Globus pallidus (tissue), 1 donor: ENCODE measurements around the gene MAP4K4.

Source experiments
- DNase-seq: peaks from one replicate; pipeline ENCODE4 v3.0.0-alpha.2; 2015; ENCODE audit warnings: low spot score

The MAP4K4 gene

DNA sequence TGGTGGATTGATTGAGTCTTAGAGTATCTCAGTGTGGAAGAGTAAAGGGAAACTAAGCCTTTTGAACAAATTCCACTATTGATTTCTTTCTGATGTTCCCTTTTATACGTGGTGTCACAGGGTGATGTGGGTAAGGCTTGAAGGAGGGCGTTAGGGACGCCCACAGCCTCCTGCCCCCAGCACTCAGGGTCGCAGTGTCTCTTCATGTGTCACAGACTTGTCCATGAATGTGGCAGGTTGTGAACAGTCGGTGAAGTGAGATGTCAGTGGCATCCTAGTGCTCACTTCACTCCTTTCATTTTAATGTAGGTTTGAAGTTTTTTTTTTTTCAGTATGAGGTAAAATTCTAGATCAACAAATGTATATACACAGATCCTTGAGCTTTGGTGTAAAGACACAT is 171.0 kb downstream of the MAP4K4 start:
- no peak for DNase-seq

GRCh38 chr2:101869527-101869926 is 172.0 kb downstream of the MAP4K4 start:
- DNase-seq = no peak

- no peak for DNase-seq
These were observed 172.9 kb downstream of the MAP4K4 start for GRCh38 chr2:101870444-101870843.

DNA sequence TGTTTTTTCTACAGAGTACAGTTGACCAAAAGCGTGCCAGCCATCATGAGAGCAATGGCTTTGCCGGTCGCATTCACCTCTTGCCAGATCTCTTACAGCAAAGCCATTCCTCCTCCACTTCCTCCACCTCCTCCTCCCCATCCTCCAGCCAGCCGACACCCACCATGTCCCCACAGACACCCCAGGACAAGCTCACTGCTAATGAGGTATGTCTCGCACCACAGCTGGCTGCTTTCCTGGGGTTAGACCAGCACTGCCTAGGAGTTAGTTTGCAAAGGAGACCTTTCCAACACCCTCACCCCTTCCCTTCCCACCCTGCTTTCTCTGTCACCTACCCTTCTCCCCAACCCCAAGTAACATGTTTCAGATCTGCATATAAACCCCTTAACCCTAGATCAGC is 174.0 kb downstream of the MAP4K4 start:
- no peak for DNase-seq

DNA sequence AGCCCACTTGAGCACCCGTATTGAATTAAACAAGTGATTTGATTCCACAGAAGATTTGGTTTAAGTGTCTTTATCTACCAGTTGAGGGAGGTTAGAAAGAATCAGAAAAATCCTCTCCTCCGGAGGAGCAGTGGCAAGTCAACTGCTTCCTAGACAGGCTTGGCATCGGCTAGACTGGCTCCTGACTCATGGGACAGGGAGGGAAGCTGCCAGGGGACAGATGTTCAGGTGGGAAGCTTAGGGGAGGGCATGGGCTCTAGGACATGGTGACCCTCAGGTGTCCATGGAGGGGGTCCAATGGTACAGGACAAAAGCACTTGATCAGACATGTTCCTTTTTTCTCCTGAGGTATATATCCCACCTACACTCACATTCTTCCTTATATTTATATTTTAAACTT is 175.0 kb downstream of the MAP4K4 start:
- DNase-seq = no peak

DNA sequence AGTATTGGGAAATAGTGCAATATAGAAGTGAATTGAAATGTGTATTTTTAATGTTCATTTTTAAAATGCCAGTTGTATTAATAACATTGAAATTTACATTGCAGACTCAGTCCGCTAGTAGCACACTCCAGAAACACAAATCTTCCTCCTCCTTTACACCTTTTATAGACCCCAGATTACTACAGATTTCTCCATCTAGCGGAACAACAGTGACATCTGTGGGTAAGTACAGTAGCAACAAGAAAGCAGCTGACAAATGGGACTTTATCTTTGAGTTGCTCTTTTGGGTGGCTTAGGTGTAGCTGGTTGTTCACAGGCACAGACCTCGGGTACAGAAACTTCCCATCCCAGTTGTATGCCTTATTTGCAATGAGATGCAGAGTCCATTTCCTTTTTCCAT is 176.0 kb downstream of the MAP4K4 start:
- no peak for DNase-seq

DNA sequence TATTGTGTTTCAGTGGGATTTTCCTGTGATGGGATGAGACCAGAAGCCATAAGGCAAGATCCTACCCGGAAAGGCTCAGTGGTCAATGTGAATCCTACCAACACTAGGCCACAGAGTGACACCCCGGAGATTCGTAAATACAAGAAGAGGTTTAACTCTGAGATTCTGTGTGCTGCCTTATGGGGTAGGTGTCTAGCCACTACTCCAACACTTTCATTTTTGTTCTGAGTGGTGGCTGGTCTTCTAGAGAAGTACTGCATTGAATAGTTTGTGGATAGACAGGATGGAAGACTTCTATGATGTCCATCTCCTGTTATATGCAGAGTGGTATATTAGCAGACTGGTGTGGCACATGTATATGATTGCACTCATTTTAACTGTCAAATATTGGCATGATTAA is 176.6 kb downstream of the MAP4K4 start:
- no peak for DNase-seq

DNA sequence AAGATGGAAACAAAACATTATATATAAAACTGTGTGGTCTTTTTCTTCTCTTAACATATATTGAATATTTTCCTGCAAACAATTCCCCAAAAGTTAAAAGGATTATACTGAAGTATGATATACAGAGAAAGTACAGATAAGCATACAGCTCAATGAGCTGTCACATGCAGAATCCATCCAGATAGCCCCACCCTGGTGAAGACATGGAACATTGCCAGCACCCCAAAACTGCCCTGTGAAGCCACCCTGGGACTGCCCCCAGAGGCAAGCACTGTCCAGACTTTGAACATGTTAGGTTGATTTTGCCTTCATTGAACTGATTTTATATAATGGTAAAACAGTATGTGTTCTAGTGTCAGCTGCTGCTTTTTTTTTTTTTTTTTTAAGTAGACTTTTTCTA is 182.0 kb downstream of the MAP4K4 start:
- no peak for DNase-seq

DNA sequence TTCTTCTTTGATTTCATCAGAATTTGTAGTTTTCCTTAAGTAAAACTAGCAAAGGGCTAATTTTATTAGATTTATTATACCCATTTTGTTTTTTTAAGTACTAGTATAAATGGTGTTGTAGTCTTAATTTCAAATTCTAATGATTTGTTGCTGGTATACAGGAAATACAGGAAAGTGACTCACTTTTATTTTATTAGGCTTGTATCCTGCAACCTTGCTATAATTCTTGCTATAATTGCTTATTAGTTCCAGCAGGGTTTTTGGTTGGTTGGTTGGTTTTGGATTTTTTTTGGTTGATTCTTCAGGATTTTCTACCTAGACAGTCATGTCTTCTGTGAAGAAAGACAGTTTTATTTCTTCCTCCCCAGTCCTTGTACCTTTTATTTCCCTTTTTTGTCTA is 183.6 kb downstream of the MAP4K4 start:
- no peak for DNase-seq

- DNase-seq = no peak
These were observed 185.3 kb downstream of the MAP4K4 start for GRCh38 chr2:101882769-101883307.

DNA sequence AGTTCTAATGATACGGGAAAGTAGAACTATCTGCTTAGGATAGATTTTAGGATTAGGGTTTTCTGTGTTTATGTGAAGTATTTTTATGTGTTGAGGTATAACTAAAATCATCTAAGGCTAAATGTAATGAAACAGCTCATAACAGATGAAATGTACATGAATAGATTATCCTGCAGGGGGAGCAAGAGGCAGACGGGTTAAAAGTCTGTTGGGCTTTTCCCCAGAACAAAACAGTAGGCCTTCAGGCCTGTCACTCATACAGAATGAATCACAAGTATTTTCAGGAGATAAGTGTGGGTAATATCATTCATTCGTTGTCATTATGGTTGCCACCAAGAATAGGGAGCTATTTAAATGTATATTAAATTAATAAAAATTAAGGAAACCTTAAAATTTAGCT is 186.4 kb downstream of the MAP4K4 start:
- no peak for DNase-seq

DNA sequence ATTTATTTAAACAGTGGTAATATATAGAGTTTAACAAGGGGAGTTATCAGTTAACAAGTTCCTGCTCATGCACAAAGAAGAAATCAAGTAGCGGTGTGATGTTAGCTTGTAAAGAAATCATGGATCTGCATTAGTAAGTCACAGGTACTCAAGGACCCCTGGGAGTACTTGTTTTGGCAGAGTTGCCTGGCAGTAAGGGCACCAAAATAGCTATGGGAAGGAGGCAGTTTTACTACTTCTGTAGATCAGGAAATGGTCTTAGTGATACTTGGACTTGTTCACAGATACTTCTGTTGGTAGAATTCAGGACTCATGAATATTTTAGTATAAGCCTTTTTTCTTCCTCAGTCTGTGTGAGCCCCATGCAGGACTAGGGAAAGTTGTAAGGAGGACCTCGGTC is 186.9 kb downstream of the MAP4K4 start:
- DNase-seq = no peak

DNA sequence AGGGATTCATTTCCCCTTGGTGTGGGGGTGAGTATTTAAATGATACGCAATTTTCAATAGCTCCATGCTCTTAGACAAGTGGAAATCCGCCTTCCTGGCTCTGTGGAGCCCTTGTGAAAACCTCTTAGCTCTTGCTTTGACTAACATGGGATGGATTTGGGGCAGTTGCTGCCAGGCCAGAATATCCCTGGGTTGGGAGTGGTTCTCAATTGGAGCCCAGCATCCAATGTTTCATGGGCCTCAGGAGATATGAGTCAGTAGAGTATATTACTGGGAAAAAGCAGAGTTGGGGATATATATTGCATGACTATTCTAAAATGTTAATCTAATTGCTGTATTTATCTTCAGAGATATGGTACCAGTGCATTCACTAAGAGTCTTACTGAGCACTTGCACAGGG is 189.8 kb downstream of the MAP4K4 start:
- no peak for DNase-seq

DNA sequence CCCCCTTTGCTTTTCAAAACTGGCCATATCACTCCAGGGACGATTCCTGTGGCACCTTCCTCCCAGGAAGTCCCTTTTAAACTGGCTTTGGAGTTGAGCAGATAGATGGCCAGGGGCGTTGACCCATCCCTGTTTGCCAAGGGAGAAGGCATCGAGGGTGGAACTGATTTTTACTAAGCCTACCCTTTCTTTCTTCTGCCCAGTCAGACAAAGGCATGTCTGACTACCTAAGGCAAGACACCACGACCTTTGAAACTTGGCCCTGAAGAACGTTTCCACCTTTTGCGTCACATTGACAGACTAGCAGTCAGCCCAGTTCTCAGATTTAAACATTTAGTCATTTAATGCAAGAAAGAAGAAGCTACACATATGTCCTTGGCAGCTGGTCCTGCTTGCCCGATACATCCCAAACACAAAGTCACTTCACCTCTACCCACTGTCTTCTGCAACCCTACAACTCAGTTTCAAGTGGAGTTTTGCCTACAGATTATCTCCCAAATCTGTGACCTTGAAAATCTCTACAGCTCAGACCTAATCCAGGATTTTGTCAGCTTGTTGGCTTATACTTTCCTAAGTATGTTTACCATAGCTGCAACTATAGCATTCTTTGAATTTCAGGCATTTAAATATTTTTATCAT is 192.1 kb downstream of the MAP4K4 start:
- no peak for DNase-seq

DNA sequence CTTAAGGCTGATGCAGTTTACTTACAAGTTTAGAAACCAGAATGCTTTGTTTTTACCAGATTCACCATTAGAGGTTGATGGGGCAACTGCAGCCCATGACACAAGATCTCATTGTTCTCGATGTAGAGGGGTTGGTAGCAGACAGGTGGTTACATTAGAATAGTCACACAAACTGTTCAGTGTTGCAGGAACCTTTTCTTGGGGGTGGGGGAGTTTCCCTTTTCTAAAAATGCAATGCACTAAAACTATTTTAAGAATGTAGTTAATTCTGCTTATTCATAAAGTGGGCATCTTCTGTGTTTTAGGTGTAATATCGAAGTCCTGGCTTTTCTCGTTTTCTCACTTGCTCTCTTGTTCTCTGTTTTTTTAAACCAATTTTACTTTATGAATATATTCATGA is 194.9 kb downstream of the MAP4K4 start:
- no peak for DNase-seq

GRCh38 chr2:101893681-101894381 is 196.3 kb downstream of the MAP4K4 start:
- no peak for DNase-seq

- no peak for DNase-seq
These were observed 197.5 kb downstream of the MAP4K4 start for GRCh38 chr2:101895039-101895438.

- DNase-seq = no peak
These were observed 198.4 kb downstream of the MAP4K4 start for GRCh38 chr2:101895819-101896322.

DNA sequence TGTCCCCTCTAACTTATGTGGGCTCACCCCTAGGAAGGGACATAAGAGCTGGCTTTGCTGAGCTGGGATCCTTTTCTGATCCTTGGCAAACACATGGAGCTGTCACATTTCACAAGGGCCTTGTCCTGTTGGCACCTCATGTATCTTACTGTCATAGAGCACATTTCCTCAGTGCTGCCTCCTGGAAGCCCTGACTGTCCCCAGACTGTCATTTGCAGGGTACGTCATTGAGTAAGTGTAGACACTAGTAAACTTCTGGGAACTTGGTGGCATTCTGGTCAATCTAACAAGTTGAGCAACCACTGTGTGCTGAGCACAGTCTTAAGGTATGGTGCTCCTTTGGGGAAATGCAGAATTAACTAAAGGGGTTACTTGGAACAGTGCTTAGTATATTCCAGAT is 199.8 kb downstream of the MAP4K4 start:
- DNase-seq = no peak

GRCh38 chr2:101899265-101899664 is 201.8 kb downstream of the MAP4K4 start:
- DNase-seq = no peak

GRCh38 chr2:101899871-101900270 is 202.4 kb downstream of the MAP4K4 start:
- no peak for DNase-seq

GRCh38 chr2:101900375-101900774 is 202.9 kb downstream of the MAP4K4 start:
- no peak for DNase-seq

GRCh38 chr2:101901241-101901640 is 203.7 kb downstream of the MAP4K4 start:
- DNase-seq = no peak

GRCh38 chr2:101902169-101902568 is 204.7 kb downstream of the MAP4K4 start:
- no peak for DNase-seq
